ENCODE measurements around the gene TTC32. TPM values are rescaled to one million over a fixed set of nuclear protein-coding genes. Genes with fewer than 3 reads are reported as not detected.

Gene TTC32
- total RNA-seq, 3 donors from 2014 or later: 11.1 to 15.4 (median 14.0) TPM

DNA sequence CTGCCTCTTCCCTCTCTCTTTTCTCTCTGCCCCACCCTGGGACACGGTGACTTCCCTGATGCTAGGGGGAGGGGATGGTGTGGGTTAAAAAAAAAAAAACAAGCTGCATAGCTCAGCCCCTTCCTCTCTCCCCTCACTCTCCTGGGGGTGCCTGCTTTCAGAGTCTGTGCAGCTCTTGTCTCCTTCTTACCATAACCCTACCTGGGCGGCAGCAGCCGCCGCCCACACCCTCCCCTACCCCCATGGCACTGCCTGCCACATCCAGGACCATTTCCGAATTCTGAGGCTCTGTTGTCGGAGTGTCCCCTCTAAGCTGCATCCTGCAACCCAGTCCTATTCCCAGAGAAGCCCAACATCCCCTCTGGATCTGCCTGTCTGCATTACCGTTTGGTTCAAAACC lies 16.0 kb downstream of the TTC32 start:
- Histone ChIP-seq H3K36me3 (ENCODE audit: low read depth) (no peaks in the 10 kb centered on the region), H3K4me1 (ENCODE audit: low read depth) (peaks cover 6% of the 10 kb centered on the region), H3K4me3 (no peak overlapping the region), H3K9me3 (no peaks in the 10 kb centered on the region)
- ATAC-seq (no peak), DNase-seq (no peak)
- intact Hi-C loops (cut with DNase I, micrococcal nuclease): no loop called here
- no peak for TF ChIP-seq CTCF (IDR thresholded peaks at IDR 0.05)

DNA sequence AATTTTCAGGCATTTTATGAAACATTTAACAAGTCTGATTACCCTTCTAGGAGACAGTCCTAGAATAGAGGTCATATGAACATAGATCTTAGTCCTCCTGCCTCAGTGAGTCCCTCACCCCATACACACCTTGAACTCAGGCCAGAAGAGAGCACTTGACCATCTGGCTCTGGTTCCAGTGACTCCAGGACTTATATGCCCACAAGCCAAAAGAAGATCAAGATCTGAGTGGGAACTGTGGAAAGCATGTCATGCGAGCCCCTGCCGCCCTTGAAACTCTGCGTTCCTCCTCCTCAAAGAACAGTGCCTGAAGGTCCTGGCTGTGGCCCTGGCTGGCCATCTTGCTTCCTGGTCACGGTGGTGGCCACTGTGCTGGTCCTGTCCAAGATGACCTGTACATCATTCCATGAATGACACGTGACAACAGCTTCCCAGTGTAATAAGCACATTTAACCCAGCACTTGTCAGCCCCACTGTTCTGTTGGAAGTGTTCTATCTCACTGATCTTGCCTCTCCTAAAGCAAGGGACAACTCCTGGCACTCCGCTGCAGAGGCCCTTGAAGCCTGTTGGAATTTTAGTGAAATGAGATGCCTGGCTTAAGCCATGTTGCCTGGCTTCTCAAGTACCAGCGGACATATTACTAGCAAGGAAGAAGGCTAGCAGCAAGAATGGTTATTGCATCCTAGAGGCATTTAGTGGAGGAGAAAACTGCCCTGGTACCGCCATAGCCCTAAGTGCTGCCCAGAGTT lies 17.6 kb downstream of the TTC32 start:
- no peak for DNase-seq
- Histone ChIP-seq H3K36me3 (ENCODE audit: low read depth) (no peaks in the 10 kb centered on the region), H3K4me1 (ENCODE audit: low read depth) (peaks cover 6% of the 10 kb centered on the region), H3K4me3 (no peak overlapping the region), H3K9me3 (no peaks in the 10 kb centered on the region)
- TF ChIP-seq CTCF (IDR thresholded peaks at IDR 0.05): no peak
- intact Hi-C loops (cut with DNase I, micrococcal nuclease): no loop called here
- ATAC-seq: no peak

DNA sequence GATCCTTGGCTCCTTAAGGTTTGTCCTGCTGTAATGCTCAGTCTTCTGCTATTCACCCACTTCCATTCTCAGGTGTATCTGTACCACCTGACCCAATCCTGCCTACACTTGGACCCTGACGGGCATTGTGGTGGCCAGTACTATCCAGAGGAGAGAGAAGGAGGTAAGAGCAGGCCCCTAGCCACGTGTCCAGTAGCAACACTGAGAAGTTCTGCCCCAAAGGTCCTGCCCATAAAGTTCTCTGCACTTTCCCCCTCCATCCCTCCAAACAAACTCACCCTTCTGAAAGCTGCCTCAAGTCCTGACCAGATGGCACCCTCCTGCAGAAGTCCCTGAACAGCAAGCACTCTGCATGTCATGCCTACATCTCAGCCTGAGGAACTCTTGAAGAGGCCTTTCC lies 18.3 kb downstream of the TTC32 start:
- H3K4me3 ChIP-seq: no peak overlapping the region
- DNase-seq: no peak
- H3K4me1 ChIP-seq (ENCODE audit: low read depth): peaks cover 6% of the 10 kb centered on the region
- no peaks in the 10 kb centered on the region for H3K36me3 ChIP-seq (ENCODE audit: low read depth)
- ATAC-seq: no peak
- intact Hi-C loops (cut with DNase I, micrococcal nuclease): no loop called here
- H3K9me3 ChIP-seq: no peaks in the 10 kb centered on the region
- TF ChIP-seq CTCF (IDR thresholded peaks at IDR 0.05): no peak

GRCh38 chr2:19882286-19882685 lies 19.5 kb downstream of the TTC32 start:
- Histone ChIP-seq H3K4me3 (no peak overlapping the region), H3K4me1 (ENCODE audit: low read depth) (no peaks in the 10 kb centered on the region), H3K36me3 (ENCODE audit: low read depth) (no peaks in the 10 kb centered on the region), H3K9me3 (no peaks in the 10 kb centered on the region)
- TF ChIP-seq CTCF (IDR thresholded peaks at IDR 0.05): no peak
- intact Hi-C loops (cut with DNase I, micrococcal nuclease): no loop called here
- no peak for DNase-seq
- no peak for ATAC-seq

DNA sequence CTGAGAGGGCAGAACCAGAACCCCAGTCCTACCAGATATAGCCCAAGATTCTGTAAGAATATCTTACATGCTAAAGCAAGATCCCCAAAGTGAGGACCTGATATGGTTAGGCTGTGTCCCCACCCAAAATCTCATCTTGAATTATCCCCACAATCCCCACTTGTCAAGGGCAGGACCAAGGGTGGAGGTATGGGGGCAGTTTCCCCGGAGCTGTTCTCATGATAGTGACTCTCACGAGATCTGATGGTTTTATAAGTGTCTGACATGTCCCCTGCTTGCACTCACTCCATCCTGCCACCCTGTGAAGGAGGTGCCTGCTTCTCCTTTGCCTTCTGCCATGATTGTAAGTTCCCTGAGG lies 19.9 kb downstream of the TTC32 start:
- no peaks in the 10 kb centered on the region for H3K9me3 ChIP-seq
- intact Hi-C loops (cut with DNase I, micrococcal nuclease): no loop called here
- no peaks in the 10 kb centered on the region for H3K36me3 ChIP-seq (ENCODE audit: low read depth)
- no peak for TF ChIP-seq CTCF (IDR thresholded peaks at IDR 0.05)
- no peaks in the 10 kb centered on the region for H3K4me1 ChIP-seq (ENCODE audit: low read depth)
- no peak overlapping the region for H3K4me3 ChIP-seq
- ATAC-seq (no peak), DNase-seq (no peak)
